ENCODE results near the gene ATP6V1F. TPM values are rescaled to one million over a fixed set of nuclear protein-coding genes. Genes with fewer than 3 reads are reported as not detected.

ATP6V1F gene
- total RNA-seq, 1 experiment from 2014 or later, result 126 TPM

DNA sequence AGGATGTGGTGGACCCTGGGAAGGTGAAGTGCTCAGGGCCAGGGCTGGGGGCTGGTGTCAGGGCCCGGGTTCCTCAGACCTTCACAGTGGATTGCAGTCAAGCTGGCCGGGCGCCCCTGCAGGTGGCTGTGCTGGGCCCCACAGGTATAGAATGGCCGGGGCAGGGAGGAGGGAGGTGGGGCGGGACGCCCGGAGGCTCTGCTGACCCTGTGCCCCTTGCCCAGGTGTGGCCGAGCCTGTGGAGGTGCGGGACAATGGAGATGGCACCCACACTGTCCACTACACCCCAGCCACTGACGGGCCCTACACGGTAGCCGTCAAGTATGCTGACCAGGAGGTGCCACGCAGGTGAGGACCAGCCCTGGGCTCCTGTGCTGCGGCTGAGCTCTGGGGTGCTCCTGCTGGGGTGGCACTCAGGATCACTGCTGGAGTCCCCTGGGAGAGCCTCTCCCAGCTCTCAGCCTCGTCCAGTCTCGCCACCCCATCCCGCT is 14.9 kb upstream of the ATP6V1F start:
- DNase-seq (ENCODE audit: low read depth), result no peak

GRCh38 chr7:128848289-128849155 is 14.1 kb upstream of the ATP6V1F start:
- no peak for DNase-seq (ENCODE audit: low read depth)

GRCh38 chr7:128849156-128849515 is 13.5 kb upstream of the ATP6V1F start:
- no peak for DNase-seq (ENCODE audit: low read depth)

- DNase-seq (ENCODE audit: low read depth), result no peak
Observed at GRCh38 chr7:128849804-128850490, 12.7 kb upstream of the ATP6V1F start.

DNA sequence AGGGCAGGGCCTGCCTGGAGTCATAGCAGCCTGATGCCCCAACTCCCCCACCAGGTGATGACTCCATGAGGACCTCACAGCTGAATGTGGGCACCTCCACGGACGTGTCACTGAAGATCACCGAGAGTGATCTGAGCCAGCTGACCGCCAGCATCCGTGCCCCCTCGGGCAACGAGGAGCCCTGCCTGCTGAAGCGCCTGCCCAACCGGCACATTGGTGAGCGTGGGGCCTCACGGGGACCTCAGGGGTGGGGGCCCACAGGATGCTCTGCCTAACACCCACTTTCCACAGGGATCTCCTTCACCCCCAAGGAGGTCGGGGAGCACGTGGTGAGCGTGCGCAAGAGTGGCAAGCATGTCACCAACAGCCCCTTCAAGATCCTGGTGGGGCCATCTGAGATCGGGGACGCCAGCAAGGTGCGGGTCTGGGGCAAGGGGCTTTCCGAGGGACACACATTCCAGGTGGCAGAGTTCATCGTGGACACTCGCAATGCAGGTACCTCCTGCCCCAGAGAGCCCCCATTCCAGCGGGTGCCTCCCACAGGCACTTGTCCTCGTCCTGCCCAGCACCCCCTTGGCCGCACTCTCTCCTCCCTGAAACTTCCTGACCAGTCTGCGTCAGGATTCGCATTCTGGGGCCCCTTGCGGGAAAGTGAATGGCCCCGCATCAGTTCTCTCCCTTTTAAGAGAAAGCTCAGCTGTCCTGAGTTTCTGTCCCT is 10.0 kb upstream of the ATP6V1F start:
- DNase-seq (ENCODE audit: low read depth), result no peak

GRCh38 chr7:128853799-128854198 is 8.9 kb upstream of the ATP6V1F start:
- no peak for DNase-seq (ENCODE audit: low read depth)

- no peak for DNase-seq (ENCODE audit: low read depth)
Observed at GRCh38 chr7:128854396-128854795, 8.3 kb upstream of the ATP6V1F start.

- DNase-seq (ENCODE audit: low read depth), result no peak
Observed at GRCh38 chr7:128855559-128855958, 7.1 kb upstream of the ATP6V1F start.

GRCh38 chr7:128856001-128856718 is 6.5 kb upstream of the ATP6V1F start:
- no peak for DNase-seq (ENCODE audit: low read depth)

DNA sequence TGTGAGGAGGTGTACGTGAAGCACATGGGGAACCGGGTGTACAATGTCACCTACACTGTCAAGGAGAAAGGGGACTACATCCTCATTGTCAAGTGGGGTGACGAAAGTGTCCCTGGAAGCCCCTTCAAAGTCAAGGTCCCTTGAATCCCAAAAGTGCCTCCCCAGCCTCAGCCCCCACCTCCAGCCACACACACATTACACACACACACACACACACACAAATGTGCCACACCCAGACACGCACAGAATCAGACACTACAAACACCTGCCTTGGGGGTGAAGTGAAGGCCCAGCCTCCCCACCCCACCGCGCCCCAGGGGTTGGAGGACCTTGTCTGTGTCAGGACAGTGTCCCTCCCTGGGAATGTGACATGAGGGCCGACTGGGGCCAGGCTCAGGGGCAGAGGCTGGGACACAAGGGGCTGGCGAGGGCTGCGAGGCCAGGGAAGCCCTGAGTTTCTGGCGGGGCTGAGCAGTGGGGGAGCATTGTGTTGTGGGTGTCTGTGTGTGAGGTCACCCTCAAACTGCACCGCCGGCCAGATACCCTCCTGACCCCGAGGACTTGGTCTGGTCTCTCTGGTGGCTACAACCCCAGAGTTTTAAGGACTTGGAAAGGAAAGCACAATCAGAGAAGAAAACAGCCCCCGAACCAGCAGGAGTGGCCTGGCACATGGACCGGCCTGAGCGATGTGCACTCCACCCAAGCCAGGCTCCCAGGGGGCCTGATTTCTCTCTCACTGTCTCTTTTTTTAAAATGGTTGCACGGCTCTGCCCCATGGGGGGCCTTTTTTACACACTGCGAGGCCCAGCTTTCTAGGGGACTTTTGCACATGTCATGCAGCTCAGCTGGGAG is 4.0 kb upstream of the ATP6V1F start:
- no peak for DNase-seq (ENCODE audit: low read depth)

DNA sequence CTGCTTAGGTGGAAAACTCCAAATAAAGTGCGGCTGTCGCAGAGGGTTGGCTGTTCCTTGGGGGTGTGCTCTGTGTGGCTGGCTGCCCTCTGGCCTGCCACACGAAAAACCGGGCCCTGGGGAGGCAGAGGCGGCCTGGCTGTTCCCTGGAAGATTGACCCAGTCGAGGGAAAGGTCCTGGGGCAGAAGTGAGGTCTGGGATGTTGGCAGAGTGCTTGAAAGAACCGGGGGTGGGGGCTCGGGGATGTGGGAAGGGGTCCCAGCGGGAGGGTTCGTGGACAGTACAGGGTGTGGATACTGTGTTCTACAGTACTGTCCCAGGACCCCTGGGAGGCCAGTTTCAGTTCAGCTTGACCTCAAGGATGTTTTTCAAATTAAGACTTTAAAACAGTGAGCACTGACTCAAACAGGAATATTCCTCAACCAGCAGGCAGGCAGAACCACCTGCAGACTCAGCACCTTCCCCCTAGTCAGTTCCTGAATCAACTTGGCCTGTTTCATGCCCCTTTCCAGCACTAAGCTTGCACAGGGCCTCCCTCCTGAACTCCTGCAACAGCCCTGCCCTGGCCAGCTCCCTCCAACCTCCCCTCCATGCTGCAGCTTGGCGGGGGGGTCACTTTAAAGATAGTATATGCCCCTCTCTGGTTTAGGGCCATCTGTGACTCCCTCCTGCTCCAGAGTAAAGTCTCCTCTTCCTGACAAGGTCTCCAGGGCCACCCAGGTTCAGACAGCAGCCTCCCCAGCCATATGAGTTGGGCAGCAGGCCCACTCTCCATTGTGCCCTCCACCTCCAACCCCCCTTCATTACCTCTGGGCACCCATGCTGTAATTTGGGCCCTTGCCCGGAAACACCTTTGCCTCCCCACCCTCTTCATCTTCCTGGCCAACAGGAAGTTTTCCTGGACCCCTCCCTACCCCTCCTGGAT is 3.2 kb upstream of the ATP6V1F start:
- no peak for DNase-seq (ENCODE audit: low read depth)

- DNase-seq (ENCODE audit: low read depth), result peak; percentile 20
Observed at GRCh38 chr7:128860158-128861073, 2.2 kb upstream of the ATP6V1F start.

GRCh38 chr7:128861957-128862570 is 592 bp upstream of the ATP6V1F start:
- no peak for DNase-seq (ENCODE audit: low read depth)

- DNase-seq (ENCODE audit: low read depth), result peak; percentile 58
Observed at GRCh38 chr7:128863433-128863989, 855 bp downstream of the ATP6V1F start.

- no peak for DNase-seq (ENCODE audit: low read depth)
Observed at GRCh38 chr7:128865303-128865702, 2.6 kb downstream of the ATP6V1F start.

DNA sequence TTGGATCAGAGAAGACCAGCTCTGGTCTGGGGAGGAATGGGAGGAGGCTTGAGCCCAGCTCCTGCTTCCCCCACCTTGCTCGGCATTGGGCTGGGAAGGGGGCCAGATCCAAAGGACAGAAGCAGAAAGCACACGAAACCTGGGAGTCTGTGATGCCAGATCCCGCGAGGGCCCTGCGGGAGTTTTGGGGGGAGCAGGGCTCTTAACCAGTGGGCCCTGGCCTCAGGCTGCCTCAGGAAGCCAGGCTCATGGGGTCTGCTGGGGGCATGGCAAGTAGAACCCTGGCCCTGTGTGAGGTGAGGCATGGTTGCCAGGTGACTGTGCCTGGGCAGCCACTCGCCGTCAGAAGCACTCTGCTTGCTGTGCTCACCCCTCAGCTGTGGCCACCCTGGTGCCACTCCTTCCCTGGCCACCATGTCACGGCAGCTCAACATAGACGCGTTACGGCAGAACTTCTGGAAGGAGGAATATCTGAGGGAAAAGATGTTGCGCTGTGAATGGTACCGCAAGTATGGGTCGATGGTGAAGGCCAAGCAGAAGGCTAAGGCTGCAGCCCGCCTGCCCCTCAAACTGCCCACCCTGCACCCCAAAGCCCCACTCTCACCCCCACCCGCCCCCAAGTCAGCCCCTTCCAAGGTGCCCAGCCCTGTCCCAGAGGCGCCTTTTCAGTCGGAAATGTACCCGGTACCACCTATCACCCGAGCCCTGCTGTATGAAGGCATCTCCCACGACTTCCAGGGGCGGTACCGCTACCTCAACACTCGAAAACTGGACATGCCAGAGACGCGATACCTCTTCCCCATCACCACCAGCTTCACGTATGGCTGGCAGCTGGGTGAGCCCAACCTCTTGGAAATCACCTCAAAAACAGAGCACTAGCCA is 3.6 kb downstream of the ATP6V1F start:
- DNase-seq (ENCODE audit: low read depth), result no peak
